IMR-90 (cell line): ENCODE measurements around the gene OFD1. TPM values are rescaled to one million over a fixed set of nuclear protein-coding genes. Genes with fewer than 3 reads are reported as not detected.

ENCODE experiments used
- ATAC-seq: fragments of 200-7000 bp; cut with Tn5 transposase; 2 replicates; pipeline ENCODE4 v1.9.1; 2020; ENCODE audit warnings: low read depth, mild to moderate bottlenecking, moderate library complexity
- BruUV-seq: library from RNA; stranded (reverse); fragments of 400-500 nt; replicated peaks from 2 replicates; lab custom pipeline; 2021; lab: Mats Ljungman, UMichigan
- CTCF ChIA-PET: fragments of 300-600 bp; formaldehyde crosslinking; extraction: SDS; loops from one replicate; lab custom pipeline; 2021; ENCODE audit warnings: antibody characterized with exemption; lab: Yijun Ruan, JAX
- POLR2A ChIA-PET: fragments of 300-600 bp; sonication (Branson Sonifier 250); formaldehyde crosslinking; loops from one replicate; lab custom pipeline; 2022; ENCODE audit warnings: antibody characterized with exemption; ENCODE audit not compliant: unreplicated experiment; lab: Charles Lee
- DNase-seq: peaks from one replicate; pipeline ENCODE4 v3.0.0; 2013
- H2AFZ ChIP-seq: replicated peaks from 2 replicates; pipeline ENCODE3; 2013; ENCODE audit warnings: low read length, mild to moderate bottlenecking; ENCODE audit not compliant: poor library complexity
- H2AK5ac ChIP-seq: 2 replicates; pipeline ENCODE4 v1.6.1; 2013; ENCODE audit warnings: low read depth, low read length, inconsistent platforms
- H2AK9ac ChIP-seq: replicated peaks from 2 replicates; pipeline ENCODE3; 2013; ENCODE audit warnings: mild to moderate bottlenecking, low read depth, low read length, moderate library complexity; ENCODE audit not compliant: poor library complexity
- H2BK120ac ChIP-seq: 2 replicates; pipeline ENCODE4 v1.6.1; 2013; ENCODE audit warnings: low read depth, low read length, inconsistent platforms
- H2BK15ac ChIP-seq: 3 replicates; pipeline ENCODE4 v1.6.1; 2013; ENCODE audit warnings: low read depth, low read length, inconsistent platforms
- H2BK20ac ChIP-seq: 2 replicates; pipeline ENCODE4 v1.6.1; 2013; ENCODE audit warnings: low read depth, mild to moderate bottlenecking, inconsistent platforms, low read length, moderate library complexity
- H2BK5ac ChIP-seq: 2 replicates; pipeline ENCODE4 v1.6.1; 2013; ENCODE audit warnings: mild to moderate bottlenecking, low read depth, low read length, inconsistent platforms; ENCODE audit not compliant: poor library complexity, severe bottlenecking
- H3K14ac ChIP-seq: replicated peaks from 2 replicates; pipeline ENCODE4 v1.6.1; 2013; ENCODE audit warnings: low read depth, low read length, inconsistent platforms
- H3K18ac ChIP-seq: 2 replicates; pipeline ENCODE4 v1.6.1; 2013; ENCODE audit warnings: low read depth, low read length, control low read depth
- H3K23ac ChIP-seq: 2 replicates; pipeline ENCODE4 v1.6.1; 2013; ENCODE audit warnings: low read depth, low read length, inconsistent platforms
- H3K27ac ChIP-seq: 2 replicates; pipeline ENCODE4 v1.5.1; 2013; ENCODE audit warnings: mild to moderate bottlenecking, control low read depth, low read length; ENCODE audit not compliant: insufficient read depth
- H3K27me3 ChIP-seq: 2 replicates; pipeline ENCODE4 v1.6.1; 2013; ENCODE audit warnings: low read length; ENCODE audit not compliant: control insufficient read depth, insufficient read depth
- H3K36me3 ChIP-seq: 2 replicates; pipeline ENCODE4 v1.6.1; 2013; ENCODE audit warnings: low read length, mixed read lengths; ENCODE audit not compliant: control insufficient read depth, insufficient read depth
- H3K4ac ChIP-seq: 2 replicates; pipeline ENCODE4 v1.6.1; 2013; ENCODE audit warnings: low read depth, low read length, inconsistent platforms
- H3K4me1 ChIP-seq: 2 replicates; pipeline ENCODE4 v1.6.1; 2013; ENCODE audit warnings: low read length, mixed read lengths; ENCODE audit not compliant: control insufficient read depth, insufficient read depth
- H3K4me2 ChIP-seq: 2 replicates; pipeline ENCODE4 v1.6.1; 2013; ENCODE audit warnings: low read depth, mild to moderate bottlenecking, control low read depth, low read length, moderate library complexity
- H3K4me3 ChIP-seq: 2 replicates; pipeline ENCODE4 v1.5.1; 2013; ENCODE audit warnings: low read depth, mild to moderate bottlenecking, control low read depth, low read length, moderate library complexity; ENCODE audit not compliant: insufficient read depth
- H3K56ac ChIP-seq: 2 replicates; pipeline ENCODE4 v1.6.1; 2013; ENCODE audit warnings: low read length, inconsistent platforms; ENCODE audit not compliant: insufficient read depth; ENCODE audit errors: extremely low read depth
- H3K79me1 ChIP-seq, 2 experiments: 2 replicates each; pipeline ENCODE4 v1.6.1; 2013; ENCODE audit warnings: low read length in 2 of 2, inconsistent platforms in 1 of 2, low read depth in 1 of 2
- H3K9ac ChIP-seq: 2 replicates; pipeline ENCODE4 v1.6.1; 2013; ENCODE audit warnings: low read depth, low read length, control low read depth
- H3K9me1 ChIP-seq: 2 replicates; pipeline ENCODE4 v1.6.1; 2013; ENCODE audit warnings: low read length, inconsistent platforms; ENCODE audit not compliant: insufficient read depth
- H3K9me3 ChIP-seq: 2 replicates; pipeline ENCODE4 v1.6.1; 2013; ENCODE audit warnings: low read length; ENCODE audit not compliant: control insufficient read depth, insufficient read depth
- H4K20me1 ChIP-seq: 2 replicates; pipeline ENCODE4 v1.6.1; 2013; ENCODE audit warnings: low read length, inconsistent platforms; ENCODE audit not compliant: insufficient read depth
- H4K5ac ChIP-seq: 2 replicates; pipeline ENCODE4 v1.6.1; 2013; ENCODE audit warnings: mild to moderate bottlenecking, low read depth, low read length, control low read depth
- H4K8ac ChIP-seq, 2 experiments: 2 replicates each; pipeline ENCODE4 v1.6.1; 2013; ENCODE audit warnings: low read depth in 2 of 2, low read length in 2 of 2, control low read depth in 1 of 2, inconsistent platforms in 1 of 2
- H4K91ac ChIP-seq: 2 replicates; pipeline ENCODE4 v1.6.1; 2013; ENCODE audit warnings: low read depth, low read length, inconsistent platforms; ENCODE audit not compliant: insufficient read depth
- BHLHE40 ChIP-seq: fragments of 150-350 bp; IDR thresholded peaks from 2 replicates; pipeline ENCODE4 v1.6.1; 2016; ENCODE audit warnings: mild to moderate bottlenecking, low read depth, low read length
- CEBPB ChIP-seq: IDR thresholded peaks from 2 replicates; pipeline ENCODE4 v1.6.1; 2012; ENCODE audit warnings: low read depth, low read length, improper control_type of control experiment
- CHD1 ChIP-seq: IDR thresholded peaks from 2 replicates; pipeline ENCODE4 v1.6.1; 2012; ENCODE audit warnings: low read depth, low read length, improper control_type of control experiment
- FOS ChIP-seq: fragments of 150-350 bp; IDR thresholded peaks from 2 replicates; pipeline ENCODE4 v1.6.1; 2016; ENCODE audit warnings: low read depth, low read length
- MAFK ChIP-seq: IDR thresholded peaks from 2 replicates; pipeline ENCODE4 v1.6.1; 2012; ENCODE audit warnings: low read depth, low read length, improper control_type of control experiment
- MAZ ChIP-seq: IDR thresholded peaks from 2 replicates; pipeline ENCODE4 v1.6.1; 2012; ENCODE audit warnings: low read depth, mild to moderate bottlenecking, low read length, improper control_type of control experiment, moderate library complexity, borderline replicate concordance
- MXI1 ChIP-seq: IDR thresholded peaks from 2 replicates; pipeline ENCODE4 v1.6.1; 2012; ENCODE audit warnings: low read depth, mild to moderate bottlenecking, low read length, moderate library complexity, borderline replicate concordance
- NFE2L2 ChIP-seq: fragments of 150-350 bp; IDR thresholded peaks from 2 replicates; pipeline ENCODE4 v1.6.1; 2016; ENCODE audit warnings: low read depth, mild to moderate bottlenecking, low read length
- POLR2A ChIP-seq: IDR thresholded peaks from 2 replicates; pipeline ENCODE4 v1.6.1; 2012; ENCODE audit warnings: mild to moderate bottlenecking, low read depth, low read length
- RAD21 ChIP-seq: IDR thresholded peaks from 2 replicates; pipeline ENCODE4 v1.6.1; 2012; ENCODE audit warnings: low read length, improper control_type of control experiment
- RCOR1 ChIP-seq: IDR thresholded peaks from 2 replicates; pipeline ENCODE4 v1.6.1; 2012; ENCODE audit warnings: mild to moderate bottlenecking, low read length, improper control_type of control experiment; ENCODE audit not compliant: insufficient replicate concordance
- RFX5 ChIP-seq: IDR thresholded peaks from 2 replicates; pipeline ENCODE4 v1.8.0; 2012; ENCODE audit warnings: low read depth, mild to moderate bottlenecking, low read length, moderate library complexity
- SMC3 ChIP-seq: fragments of 150-350 bp; IDR thresholded peaks from 2 replicates; pipeline ENCODE4 v1.6.1; 2016; ENCODE audit warnings: low read depth, mild to moderate bottlenecking, antibody characterized with exemption, low read length, moderate library complexity
- WGBS, 2 experiments: methylation state at CpG; one replicate each; pipeline versions ENCODE4 v1.1.5 to v1.1.7; 2013; ENCODE audit warnings: missing lambda C conversion rate in 2 of 2; ENCODE audit not compliant: insufficient read length in 1 of 2; ENCODE audit errors: extremely low coverage in 2 of 2; 5-methylcytosine and 5-hydroxymethylcytosine counted together
- dilution Hi-C: fragments of 300-500 bp; cut with HindIII; formaldehyde crosslinking; loops from one replicate; pipeline ENCODE4 v1.14.3; 2018; ENCODE audit warnings: low sequenced_read_pairs; ENCODE audit not compliant: unreplicated experiment
- in situ Hi-C: fragments of 300-500 bp; cut with MboI; formaldehyde crosslinking; loops from 3 replicates; pipeline ENCODE4 v1.14.3; 2019; ENCODE audit warnings: low sequenced_read_pairs, inconsistent platforms, mixed read lengths
- intact Hi-C: fragments of 100-400 bp; cut with micrococcal nuclease; formaldehyde crosslinking; loops from 2 replicates; pipeline ENCODE4 v1.10.0; 2022
- polyA plus RNA-seq, 3 experiments: library from polyadenylated mRNA; depleted of rRNA; stranded (reverse); fragments of >200 nt; gene quantifications; 2 replicates each; pipeline ENCODE4 v1.2.3, GENCODE V29; 2012; ENCODE audit warnings: low replicate concordance in 1 of 3
- total RNA-seq: library from RNA; depleted of rRNA; stranded (reverse); fragments of >200 nt; gene quantifications from 2 replicates; pipeline ENCODE4 v1.2.3, GENCODE V29; 2012
- TF ChIP-seq, protein P1 (sequence below): fragments of 150-350 bp; IDR thresholded peaks from 2 replicates; pipeline ENCODE4 v1.6.1; 2016; ENCODE audit warnings: low read depth, mild to moderate bottlenecking, low read length, moderate library complexity, borderline replicate concordance
- TF ChIP-seq, protein P2 (sequence below): conservative IDR thresholded peaks from 2 replicates; pipeline ENCODE4 v1.5.1; 2012; ENCODE audit warnings: mild to moderate bottlenecking, low read depth, low read length, improper control_type of control experiment
- TF ChIP-seq, protein P3 (sequence below): fragments of 150-350 bp; IDR thresholded peaks from 2 replicates; pipeline ENCODE4 v1.6.1; 2017; ENCODE audit warnings: mild to moderate bottlenecking, antibody characterized with exemption, low read length, low read depth

OFD1 gene
- total and polyA plus RNA-seq, 2 of the 4 experiments (the other 2 are of a cell fraction): 8.4 to 8.6 TPM

DNA sequence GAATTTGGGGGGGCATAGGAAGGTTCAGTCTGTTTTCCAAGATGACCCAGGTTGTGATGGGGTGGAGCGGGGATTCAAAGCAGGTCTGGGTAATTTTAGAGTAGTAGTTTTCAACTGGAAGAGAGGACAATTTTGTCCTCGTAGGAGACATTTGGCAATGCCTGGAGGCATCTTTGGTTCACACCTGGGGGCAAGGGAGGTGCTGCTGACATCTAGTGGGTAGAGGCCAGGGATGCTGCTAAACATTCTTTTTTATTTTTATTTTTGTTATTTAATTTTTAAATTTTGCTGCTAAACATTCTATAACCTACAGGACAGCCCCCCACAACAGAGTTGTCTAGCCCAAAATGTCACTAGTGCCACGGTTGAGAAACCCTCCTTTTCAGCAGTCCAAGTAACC is 43.7 kb upstream of the OFD1 start:
- Histone ChIP-seq H4K8ac (no peak overlapping the region), H4K5ac (no peak overlapping the region), H4K20me1 (peaks cover 34% of the 10 kb centered on the region), H2BK5ac (no peak overlapping the region), H2BK20ac (no peak overlapping the region), H2AK9ac (no peak overlapping the region), H3K4ac (no peak overlapping the region), H2AK5ac (no peak overlapping the region), H3K9ac (no peak overlapping the region), H2BK15ac (no peak overlapping the region), H2AFZ (no peak overlapping the region), H3K4me1 (peaks cover 7% of the 10 kb centered on the region), H3K9me1 (0 out of 2 replicates have a peak, but pooled peaks cover 3% of the 10 kb centered on the region), H2BK120ac (no peak overlapping the region), H3K4me3 (peak overlapping the region; percentile 86), H4K91ac (no peak overlapping the region), H3K79me1 (peaks cover 18 to 42% of the 10 kb centered on the region in 2 experiments; a peak in 3 of 4 replicates), H3K18ac (no peak overlapping the region), H3K9me3 (no peaks in the 10 kb centered on the region), H3K14ac (no peak overlapping the region), H3K27ac (no peak overlapping the region; the same call in 1 of the 2 replicates), H3K36me3 (peaks cover 2% of the 10 kb centered on the region), H3K27me3 (no peaks in the 10 kb centered on the region; the same call in 1 of the 2 replicates), H3K56ac (no peak overlapping the region), H3K4me2 (peak overlapping the region; percentile 85), H3K23ac (no peak overlapping the region)
- TF ChIP-seq BHLHE40 (no peak), NFE2L2 (no peak), FOS (no peak), SMC3 (no peak), RCOR1 (no peak), MAZ (no peak), POLR2A (no peak), RFX5 (no peak), MAFK (no peak), CEBPB (no peak), RAD21 (no peak), CHD1 (no peak), MXI1 (no peak)
- TF ChIP-seq, protein P1, sequence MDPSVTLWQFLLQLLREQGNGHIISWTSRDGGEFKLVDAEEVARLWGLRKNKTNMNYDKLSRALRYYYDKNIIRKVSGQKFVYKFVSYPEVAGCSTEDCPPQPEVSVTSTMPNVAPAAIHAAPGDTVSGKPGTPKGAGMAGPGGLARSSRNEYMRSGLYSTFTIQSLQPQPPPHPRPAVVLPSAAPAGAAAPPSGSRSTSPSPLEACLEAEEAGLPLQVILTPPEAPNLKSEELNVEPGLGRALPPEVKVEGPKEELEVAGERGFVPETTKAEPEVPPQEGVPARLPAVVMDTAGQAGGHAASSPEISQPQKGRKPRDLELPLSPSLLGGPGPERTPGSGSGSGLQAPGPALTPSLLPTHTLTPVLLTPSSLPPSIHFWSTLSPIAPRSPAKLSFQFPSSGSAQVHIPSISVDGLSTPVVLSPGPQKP: no peak
- TF ChIP-seq, protein P2, sequence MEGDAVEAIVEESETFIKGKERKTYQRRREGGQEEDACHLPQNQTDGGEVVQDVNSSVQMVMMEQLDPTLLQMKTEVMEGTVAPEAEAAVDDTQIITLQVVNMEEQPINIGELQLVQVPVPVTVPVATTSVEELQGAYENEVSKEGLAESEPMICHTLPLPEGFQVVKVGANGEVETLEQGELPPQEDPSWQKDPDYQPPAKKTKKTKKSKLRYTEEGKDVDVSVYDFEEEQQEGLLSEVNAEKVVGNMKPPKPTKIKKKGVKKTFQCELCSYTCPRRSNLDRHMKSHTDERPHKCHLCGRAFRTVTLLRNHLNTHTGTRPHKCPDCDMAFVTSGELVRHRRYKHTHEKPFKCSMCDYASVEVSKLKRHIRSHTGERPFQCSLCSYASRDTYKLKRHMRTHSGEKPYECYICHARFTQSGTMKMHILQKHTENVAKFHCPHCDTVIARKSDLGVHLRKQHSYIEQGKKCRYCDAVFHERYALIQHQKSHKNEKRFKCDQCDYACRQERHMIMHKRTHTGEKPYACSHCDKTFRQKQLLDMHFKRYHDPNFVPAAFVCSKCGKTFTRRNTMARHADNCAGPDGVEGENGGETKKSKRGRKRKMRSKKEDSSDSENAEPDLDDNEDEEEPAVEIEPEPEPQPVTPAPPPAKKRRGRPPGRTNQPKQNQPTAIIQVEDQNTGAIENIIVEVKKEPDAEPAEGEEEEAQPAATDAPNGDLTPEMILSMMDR: no peak
- TF ChIP-seq, protein P3, sequence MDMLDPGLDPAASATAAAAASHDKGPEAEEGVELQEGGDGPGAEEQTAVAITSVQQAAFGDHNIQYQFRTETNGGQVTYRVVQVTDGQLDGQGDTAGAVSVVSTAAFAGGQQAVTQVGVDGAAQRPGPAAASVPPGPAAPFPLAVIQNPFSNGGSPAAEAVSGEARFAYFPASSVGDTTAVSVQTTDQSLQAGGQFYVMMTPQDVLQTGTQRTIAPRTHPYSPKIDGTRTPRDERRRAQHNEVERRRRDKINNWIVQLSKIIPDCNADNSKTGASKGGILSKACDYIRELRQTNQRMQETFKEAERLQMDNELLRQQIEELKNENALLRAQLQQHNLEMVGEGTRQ: no peak
- intact Hi-C loops (loop anchor here (5.0 kb wide), 1 partner anchor 41 kb away; the partner anchor contains the start of genes OFD1 and TRAPPC2), in situ Hi-C loops (no loop called here), dilution Hi-C loops (no loop called here)
- ATAC-seq (no peak), DNase-seq (no peak)
- ChIA-PET CTCF (no interaction called here), POLR2A (no interaction called here)
- WGBS, 2 experiments: no CpG with 5 or more reads among the region's 3 CpGs
- BruUV-seq: no TSS peak
